MCF 10A (cell line): Measurements from ENCODE around the gene TMEM184C. TPM values are rescaled to one million over a fixed set of nuclear protein-coding genes. Genes with fewer than 3 reads are reported as not detected.

Experiments used
- Bru-seq: library from RNA; stranded (reverse); fragments of 400-500 nt; gene quantifications from one replicate; lab custom pipeline; 2021; lab: Mats Ljungman, UMichigan
- BruChase-seq, 2 experiments: library from RNA; stranded (reverse); fragments of 400-500 nt; gene quantifications; one replicate each; lab custom pipeline; 2021; lab: Mats Ljungman, UMichigan
- BruUV-seq: library from RNA; stranded (reverse); fragments of 400-500 nt; replicated peaks from 2 replicates; lab custom pipeline; 2021; lab: Mats Ljungman, UMichigan
- CTCF ChIA-PET: fragments of 300-600 bp; sonication (Branson Sonifier 250); formaldehyde crosslinking; extraction: SDS; loops from one replicate; lab custom pipeline; 2021; ENCODE audit warnings: antibody characterized with exemption, inconsistent platforms; lab: Yijun Ruan, JAX
- POLR2A ChIA-PET: fragments of 300-600, 350-650 bp; sonication (Branson Sonifier 250); formaldehyde crosslinking; extraction: SDS; loops from one replicate; lab custom pipeline; 2020; ENCODE audit warnings: antibody characterized with exemption, inconsistent platforms; lab: Yijun Ruan, JAX
- DNase-seq: peaks from one replicate; pipeline ENCODE4 v3.0.0-alpha.2; 2018; ENCODE audit not compliant: unreplicated experiment
- H3K27ac Mint-ChIP-seq: one replicate; pipeline ENCODE4 v1.8.0; 2022; ENCODE audit warnings: mild to moderate bottlenecking, low read depth, mixed read lengths; ENCODE audit not compliant: unreplicated experiment
- H3K27me3 Mint-ChIP-seq: one replicate; pipeline ENCODE4 v1.8.0; 2022; ENCODE audit warnings: mixed read lengths; ENCODE audit not compliant: insufficient read depth, unreplicated experiment
- H3K36me3 Mint-ChIP-seq: one replicate; pipeline ENCODE4 v1.8.0; 2022; ENCODE audit warnings: mild to moderate bottlenecking, moderate library complexity, mixed read lengths; ENCODE audit not compliant: insufficient read depth, unreplicated experiment
- H3K4me1 Mint-ChIP-seq: one replicate; pipeline ENCODE4 v1.8.0; 2022; ENCODE audit warnings: mixed read lengths; ENCODE audit not compliant: insufficient read depth, unreplicated experiment
- H3K4me3 Mint-ChIP-seq: one replicate; pipeline ENCODE4 v1.8.0; 2022; ENCODE audit warnings: mild to moderate bottlenecking, moderate library complexity, mixed read lengths; ENCODE audit not compliant: unreplicated experiment
- H3K9me3 Mint-ChIP-seq: one replicate; pipeline ENCODE4 v1.8.0; 2022; ENCODE audit warnings: mixed read lengths; ENCODE audit not compliant: unreplicated experiment
- intact Hi-C: fragments of 100-400 bp; cut with micrococcal nuclease; formaldehyde crosslinking; loops from 2 replicates; pipeline ENCODE4 v1.14.1; 2022
- long read RNA-seq: library from polyadenylated mRNA; stranded (forward); transcript quantifications from one replicate; pipeline ENCODE4 v2.0.0, GENCODE V29; 2022
- total RNA-seq: library from RNA; stranded (reverse); gene quantifications from 2 replicates; pipeline ENCODE4 v1.2.3, GENCODE V29; 2022
- TF ChIP-seq, protein P1 (sequence below): fragments of 200-600 bp; IDR thresholded peaks from one replicate; pipeline ENCODE4 v1.8.0; 2022; ENCODE audit warnings: antibody characterized with exemption, mild to moderate bottlenecking; ENCODE audit not compliant: unreplicated experiment

Gene TMEM184C
- total RNA-seq (33.9 and 37.1 TPM in 2 replicates), Bru-seq, nascent RNA (percentile 68 among the genes with signal in this experiment), BruChase-seq, experiment 1, labeled RNA remaining after a 6-hour chase (percentile 87 among the genes with signal in this experiment), BruChase-seq, experiment 2, labeled RNA remaining after a 2-hour chase (percentile 73 among the genes with signal in this experiment)
- long read RNA-seq, full-length matches to known transcripts, result 63 of 76 reads
- long read RNA-seq, partial matches to known transcripts, result 1 of 76 reads
- long read RNA-seq, other reads (novel, unspliced or antisense), result 12 of 76 reads

DNA sequence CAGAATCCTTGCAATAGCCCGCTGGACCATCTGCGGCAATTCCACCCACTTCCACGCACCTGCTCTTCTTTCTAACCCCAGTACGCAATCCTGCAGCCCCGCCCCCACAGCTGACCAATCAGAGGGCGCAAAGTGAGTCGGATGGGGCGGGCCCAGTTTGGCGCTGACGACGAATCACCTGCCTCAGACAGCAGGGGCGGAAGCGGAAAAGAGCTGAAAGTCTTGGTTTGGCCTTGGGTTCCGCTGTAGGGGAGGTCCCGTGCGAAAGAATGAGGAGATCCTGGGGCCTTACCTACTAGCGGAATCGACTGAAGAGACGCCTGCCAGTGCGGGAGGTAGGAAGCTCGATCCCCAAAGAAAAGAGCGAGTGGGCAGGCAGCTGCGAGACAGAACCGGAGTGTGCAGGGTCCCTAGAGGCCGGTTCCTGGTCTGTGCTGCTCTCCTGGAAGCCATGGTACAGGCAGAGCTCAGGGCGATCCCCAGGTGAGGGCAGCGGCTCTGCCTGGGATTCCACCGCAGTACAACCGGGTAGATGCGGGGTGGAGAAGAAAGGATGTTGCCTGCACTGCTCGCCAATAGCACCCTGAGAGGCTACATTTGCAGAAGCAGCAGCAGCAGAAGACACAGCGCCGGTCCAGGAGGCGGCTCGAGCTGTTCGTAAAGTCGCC lies at the start of gene TMEM184C:
Gene TMEM184C (plus strand): TSS at position 225 of the 668 bp plus-strand sequence. CDS start 560 bp downstream, outside the sequence.
- peaks cover 18% of the 10 kb centered on the region for H3K4me1 Mint-ChIP-seq
- POLR2A ChIA-PET, result interaction anchor here (0.5 to 4.4 kb wide), 37 partner anchors 9 to 1998 kb away, joined by 3 to 51 read pairs (median 4); partner anchors contain the start of genes ARHGAP10, MMAA and PRMT9
- no peaks in the 10 kb centered on the region for H3K27me3 Mint-ChIP-seq
- H3K36me3 Mint-ChIP-seq, result peaks cover 7% of the 10 kb centered on the region
- peak within 1 kb of the TSS; percentile 86 for H3K27ac Mint-ChIP-seq
- TF ChIP-seq, protein P1, sequence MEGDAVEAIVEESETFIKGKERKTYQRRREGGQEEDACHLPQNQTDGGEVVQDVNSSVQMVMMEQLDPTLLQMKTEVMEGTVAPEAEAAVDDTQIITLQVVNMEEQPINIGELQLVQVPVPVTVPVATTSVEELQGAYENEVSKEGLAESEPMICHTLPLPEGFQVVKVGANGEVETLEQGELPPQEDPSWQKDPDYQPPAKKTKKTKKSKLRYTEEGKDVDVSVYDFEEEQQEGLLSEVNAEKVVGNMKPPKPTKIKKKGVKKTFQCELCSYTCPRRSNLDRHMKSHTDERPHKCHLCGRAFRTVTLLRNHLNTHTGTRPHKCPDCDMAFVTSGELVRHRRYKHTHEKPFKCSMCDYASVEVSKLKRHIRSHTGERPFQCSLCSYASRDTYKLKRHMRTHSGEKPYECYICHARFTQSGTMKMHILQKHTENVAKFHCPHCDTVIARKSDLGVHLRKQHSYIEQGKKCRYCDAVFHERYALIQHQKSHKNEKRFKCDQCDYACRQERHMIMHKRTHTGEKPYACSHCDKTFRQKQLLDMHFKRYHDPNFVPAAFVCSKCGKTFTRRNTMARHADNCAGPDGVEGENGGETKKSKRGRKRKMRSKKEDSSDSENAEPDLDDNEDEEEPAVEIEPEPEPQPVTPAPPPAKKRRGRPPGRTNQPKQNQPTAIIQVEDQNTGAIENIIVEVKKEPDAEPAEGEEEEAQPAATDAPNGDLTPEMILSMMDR, result no peak
- BruUV-seq, result TSS peak; percentile 70
- no peaks in the 10 kb centered on the region for H3K9me3 Mint-ChIP-seq
- peak; percentile 98 for DNase-seq
- intact Hi-C loops, result loop anchor here (2.0 kb wide), 1 partner anchor 249 kb away; no protein-coding TSS in a partner anchor
- H3K4me3 Mint-ChIP-seq, result peak within 1 kb of the TSS; percentile 82
- CTCF ChIA-PET, result interaction anchor here (0.5 to 2.7 kb wide), 12 partner anchors 13 to 1729 kb away, joined by 3 to 13 read pairs (median 4); no protein-coding TSS in a partner anchor

DNA sequence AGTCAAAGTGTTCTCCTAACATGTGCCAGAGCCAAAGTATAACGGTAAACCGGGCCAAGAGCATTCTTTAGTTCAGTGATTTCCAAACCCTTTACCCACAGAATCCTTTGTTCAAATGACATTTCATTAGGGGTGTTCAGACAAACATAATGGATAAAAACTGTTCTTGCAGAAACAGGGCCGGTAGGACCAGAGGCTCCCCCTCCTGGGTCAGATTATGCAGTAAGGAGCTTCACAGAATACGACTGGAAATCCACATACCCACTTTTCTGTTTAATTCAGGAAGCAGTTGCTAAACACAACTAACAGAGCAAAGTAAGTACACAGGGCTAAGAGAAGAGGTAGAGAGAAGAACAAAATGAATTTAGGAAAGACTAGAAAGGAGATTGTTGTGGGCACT lies 46.6 kb upstream of the TMEM184C start:
- TF ChIP-seq, protein P1, result no peak
- Mint-ChIP-seq H3K9me3 (no peaks in the 10 kb centered on the region), H3K27ac (no peak overlapping the region), H3K36me3 (no peaks in the 10 kb centered on the region), H3K4me1 (no peaks in the 10 kb centered on the region), H3K27me3 (no peaks in the 10 kb centered on the region), H3K4me3 (no peak overlapping the region)
- ChIA-PET CTCF (interaction anchor here (0.7 kb wide), 1 partner anchor 399 kb away, joined by 3 read pairs; no protein-coding TSS in a partner anchor), POLR2A (interaction anchor here (0.8 kb wide), 1 partner anchor 9 kb away, joined by 3 read pairs; no protein-coding TSS in a partner anchor)
- no TSS peak for BruUV-seq
- DNase-seq, result no peak
- intact Hi-C loops, result no loop called here

DNA sequence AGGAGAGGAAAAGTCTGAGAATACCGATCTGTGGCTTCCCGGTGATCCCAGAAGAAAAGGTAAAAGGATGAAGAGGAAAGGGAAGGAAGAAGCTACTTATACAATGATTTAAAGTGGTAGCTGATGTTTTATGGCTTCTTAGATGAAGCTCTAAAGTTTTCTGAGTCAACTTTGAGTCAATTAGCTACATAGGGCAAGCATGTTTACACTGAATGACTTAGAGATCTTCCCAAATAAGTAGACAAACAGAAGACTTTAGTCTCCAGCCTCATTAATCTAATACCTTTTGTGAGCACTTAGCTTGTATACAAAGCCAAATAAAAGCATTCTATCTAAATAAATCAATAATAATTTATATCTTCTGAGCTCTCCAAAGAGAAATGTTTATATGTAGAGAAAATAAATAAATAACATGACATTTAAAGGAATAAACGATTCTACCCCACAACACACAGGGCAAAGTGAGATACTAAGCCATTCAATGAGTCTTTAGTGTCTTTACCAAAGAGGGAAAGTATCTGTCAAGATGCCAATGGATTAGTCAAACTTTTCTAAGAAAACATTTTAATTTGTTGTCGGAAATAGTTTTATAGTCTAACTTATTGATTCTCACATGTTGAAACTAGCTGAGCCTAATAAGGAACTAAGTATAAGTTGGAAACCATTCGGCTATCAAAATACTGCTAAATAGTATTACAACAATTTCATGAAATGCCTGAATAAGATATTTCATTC lies 46.0 kb upstream of the TMEM184C start:
- Mint-ChIP-seq H3K4me1 (no peaks in the 10 kb centered on the region), H3K27me3 (no peaks in the 10 kb centered on the region), H3K36me3 (no peaks in the 10 kb centered on the region), H3K27ac (no peak overlapping the region), H3K9me3 (no peaks in the 10 kb centered on the region), H3K4me3 (no peak overlapping the region)
- ChIA-PET POLR2A (interaction anchor here (0.8 kb wide), 1 partner anchor 9 kb away, joined by 3 read pairs; no protein-coding TSS in a partner anchor), CTCF (interaction anchor here (0.7 kb wide), 1 partner anchor 399 kb away, joined by 3 read pairs; no protein-coding TSS in a partner anchor)
- intact Hi-C loops, result no loop called here
- TF ChIP-seq, protein P1, result no peak
- DNase-seq, result no peak
- BruUV-seq, result no TSS peak
